ES-I3 (cell line): Measurements from ENCODE around the gene MCAM.

ENCODE experiments used
- H3K36me3 ChIP-seq: 2 replicates; pipeline ENCODE4 v1.6.1; 2013; ENCODE audit warnings: mild to moderate bottlenecking, low read length, control low read depth, moderate library complexity; ENCODE audit not compliant: insufficient read depth
- H3K4me1 ChIP-seq: 2 replicates; pipeline ENCODE4 v1.6.1; 2013; ENCODE audit warnings: mild to moderate bottlenecking, control low read depth, low read length; ENCODE audit not compliant: insufficient read depth
- H3K9ac ChIP-seq: 2 replicates; pipeline ENCODE4 v1.6.1; 2013; ENCODE audit warnings: low read depth, mild to moderate bottlenecking, low read length, moderate library complexity
- H3K9me3 ChIP-seq: 2 replicates; pipeline ENCODE4 v1.6.1; 2013; ENCODE audit warnings: mild to moderate bottlenecking, low read length, moderate library complexity; ENCODE audit not compliant: control insufficient read depth, insufficient read depth

Gene MCAM

DNA sequence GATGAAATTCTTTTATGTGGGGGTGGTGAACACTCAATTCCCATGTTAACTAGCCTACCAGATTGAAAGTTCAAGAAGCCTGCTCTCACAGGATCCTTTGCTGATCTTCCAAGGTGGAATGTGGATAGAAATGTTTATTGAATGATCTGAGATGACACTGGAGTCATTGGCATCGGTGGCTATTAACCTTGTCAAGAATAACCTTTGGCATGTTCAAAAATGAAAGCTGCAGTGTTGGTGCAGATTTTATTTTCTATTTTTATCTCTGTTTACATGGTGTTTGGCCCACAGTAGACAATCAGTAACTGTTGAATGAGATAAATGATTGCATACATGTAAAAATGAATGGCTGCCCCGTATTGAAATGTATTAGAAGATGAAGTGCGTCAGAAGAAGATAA, 19.0 kb downstream of the MCAM start:
- Histone ChIP-seq H3K36me3 (peaks cover 34% of the 10 kb centered on the region), H3K9me3 (no peaks in the 10 kb centered on the region), H3K9ac (no peak overlapping the region), H3K4me1 (no peaks in the 10 kb centered on the region)

DNA sequence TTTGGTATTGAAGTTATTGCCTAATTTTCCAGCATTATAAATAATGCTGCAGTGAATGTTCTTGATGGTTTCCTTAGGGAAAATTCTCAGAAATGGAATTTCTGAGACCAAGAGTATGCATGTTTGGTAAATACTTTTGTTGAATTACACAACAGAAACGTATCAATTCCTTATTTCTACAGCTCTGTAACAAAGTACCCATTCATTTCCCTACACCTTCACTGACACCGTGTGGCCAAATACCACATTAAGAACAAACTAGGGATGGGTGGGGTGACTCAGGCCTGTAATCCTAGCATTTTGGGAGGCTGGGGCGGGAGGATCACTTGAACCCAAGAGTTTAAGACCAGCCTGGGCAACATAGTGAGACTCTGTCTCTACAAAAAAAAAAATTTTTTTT, 21.8 kb downstream of the MCAM start:
- Histone ChIP-seq H3K9me3 (no peaks in the 10 kb centered on the region), H3K36me3 (peaks cover 18% of the 10 kb centered on the region), H3K4me1 (no peaks in the 10 kb centered on the region), H3K9ac (no peak overlapping the region)

- Histone ChIP-seq H3K9ac (no peak overlapping the region), H3K9me3 (no peaks in the 10 kb centered on the region), H3K4me1 (no peaks in the 10 kb centered on the region), H3K36me3 (peaks cover 15% of the 10 kb centered on the region)
Measured at GRCh38 chr11:119293461-119293860, 23.5 kb downstream of the MCAM start.

GRCh38 chr11:119290894-119291497, 25.9 kb downstream of the MCAM start:
- Histone ChIP-seq H3K9ac (no peak overlapping the region), H3K4me1 (no peaks in the 10 kb centered on the region), H3K9me3 (no peaks in the 10 kb centered on the region), H3K36me3 (peaks cover 13% of the 10 kb centered on the region)

DNA sequence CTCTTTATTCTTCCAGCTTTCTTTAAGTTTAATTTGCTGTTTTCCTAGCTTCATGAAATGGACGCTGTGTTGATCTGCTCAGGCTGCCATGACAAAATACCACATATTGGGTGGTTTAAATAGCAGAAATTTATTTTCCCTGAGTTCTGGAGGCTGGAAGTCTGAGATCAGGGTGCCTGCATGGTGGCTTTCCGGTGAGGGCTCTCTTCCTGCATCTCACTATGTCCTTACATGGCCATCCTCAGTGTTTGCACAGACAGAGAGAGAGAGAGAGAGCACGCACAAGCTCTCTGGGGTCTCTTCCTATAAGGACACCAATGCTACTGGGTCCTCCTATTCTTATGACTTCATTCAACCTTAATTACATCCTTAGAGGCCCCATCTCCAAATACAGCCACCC, 28.7 kb downstream of the MCAM start:
- Histone ChIP-seq H3K4me1 (no peaks in the 10 kb centered on the region), H3K36me3 (peaks cover 20% of the 10 kb centered on the region), H3K9me3 (no peaks in the 10 kb centered on the region), H3K9ac (no peak overlapping the region)

- H3K9me3 ChIP-seq, result no peaks in the 10 kb centered on the region
- no peak overlapping the region for H3K9ac ChIP-seq
- peaks cover 18% of the 10 kb centered on the region for H3K36me3 ChIP-seq
- no peaks in the 10 kb centered on the region for H3K4me1 ChIP-seq
Measured at GRCh38 chr11:119285431-119285830, 31.5 kb downstream of the MCAM start.

DNA sequence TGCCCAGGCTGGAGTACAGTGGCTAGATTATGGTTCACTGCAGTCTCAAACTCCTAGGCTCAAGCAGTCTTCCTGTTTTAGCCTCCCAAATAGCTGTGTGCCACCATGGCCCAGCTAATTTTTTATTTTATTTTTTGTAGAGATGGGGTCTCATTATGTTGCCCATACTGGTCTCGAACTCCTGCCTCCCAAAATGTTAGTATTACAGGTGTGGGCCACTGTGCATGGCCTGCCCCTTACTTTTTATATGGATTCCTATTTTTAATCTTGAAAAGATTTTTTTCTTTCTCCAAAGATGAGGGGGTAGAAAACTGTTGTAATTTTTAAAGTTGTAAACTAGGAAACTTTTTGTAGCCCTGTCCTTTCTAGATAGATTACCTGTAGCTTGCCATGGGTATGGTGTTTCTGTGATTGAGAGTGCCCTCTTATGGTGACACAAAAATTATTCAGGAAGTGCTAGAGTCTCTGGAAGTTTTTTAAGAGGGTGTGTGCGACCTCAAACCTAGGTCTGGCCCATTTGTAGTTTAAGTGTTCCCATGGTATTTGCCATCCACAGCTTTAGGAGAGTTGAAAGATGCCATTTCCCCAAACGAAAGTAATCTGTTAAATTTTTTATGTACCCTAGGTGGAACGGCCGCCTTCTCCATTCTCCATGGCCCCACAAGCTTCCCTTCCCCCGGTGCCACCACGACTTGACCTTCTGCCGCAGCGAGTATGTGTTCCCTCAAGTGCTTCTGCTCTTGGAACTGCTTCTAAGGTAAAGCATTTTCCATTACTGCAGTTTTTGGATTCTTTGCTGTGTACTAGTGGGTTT, 32.4 kb downstream of the MCAM start:
- Histone ChIP-seq H3K9ac (no peak overlapping the region), H3K36me3 (peaks cover 18% of the 10 kb centered on the region), H3K9me3 (no peaks in the 10 kb centered on the region), H3K4me1 (no peaks in the 10 kb centered on the region)

DNA sequence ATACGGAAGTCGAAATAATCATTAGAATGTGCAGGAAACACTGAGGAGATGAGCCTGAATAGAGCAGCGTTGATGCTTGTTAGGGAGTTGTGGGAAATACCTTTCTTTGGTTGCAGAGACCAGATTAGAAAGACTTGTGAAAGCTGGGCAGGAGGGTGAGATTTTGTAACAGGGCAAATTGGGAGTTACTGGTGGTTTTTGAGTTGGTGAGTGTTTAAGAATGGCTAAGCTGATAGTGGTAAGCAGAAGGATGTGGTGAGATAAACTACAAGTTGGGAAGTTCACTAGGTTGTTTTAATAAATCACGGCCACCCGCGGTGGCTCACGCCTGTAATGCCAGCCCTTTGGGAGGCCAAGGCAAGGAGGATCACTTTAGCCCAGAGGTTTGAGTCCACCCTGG, 34.4 kb downstream of the MCAM start:
- no peak overlapping the region for H3K9ac ChIP-seq
- H3K4me1 ChIP-seq, result no peaks in the 10 kb centered on the region
- peaks cover 28% of the 10 kb centered on the region for H3K36me3 ChIP-seq
- no peaks in the 10 kb centered on the region for H3K9me3 ChIP-seq

DNA sequence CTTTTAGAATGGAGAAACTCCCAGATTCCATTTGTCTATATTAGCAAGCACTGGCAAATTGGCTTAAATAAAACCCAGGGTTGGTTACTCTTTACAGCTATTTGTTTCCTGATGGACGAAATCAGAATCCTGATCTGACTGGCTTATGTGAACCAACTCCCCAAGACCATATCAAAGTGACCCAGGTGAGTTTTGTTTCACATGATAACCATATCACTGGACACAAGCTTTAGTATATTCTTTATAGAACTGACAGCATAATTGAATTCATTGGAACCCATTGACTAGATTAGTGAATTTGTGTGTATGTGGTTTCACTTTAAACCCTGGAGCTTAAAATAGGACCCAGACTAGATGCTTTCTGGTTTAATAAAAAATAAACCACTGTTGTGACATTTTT, 39.3 kb downstream of the MCAM start:
- H3K9ac ChIP-seq, result no peak overlapping the region
- no peaks in the 10 kb centered on the region for H3K4me1 ChIP-seq
- H3K9me3 ChIP-seq, result no peaks in the 10 kb centered on the region
- peaks cover 22% of the 10 kb centered on the region for H3K36me3 ChIP-seq

GRCh38 chr11:119273721-119274120, 43.2 kb downstream of the MCAM start:
- Histone ChIP-seq H3K9ac (no peak overlapping the region), H3K4me1 (no peaks in the 10 kb centered on the region), H3K36me3 (peaks cover 20% of the 10 kb centered on the region), H3K9me3 (no peaks in the 10 kb centered on the region)

- no peaks in the 10 kb centered on the region; the same call in 1 of the 2 replicates for H3K36me3 ChIP-seq
- no peak overlapping the region for H3K9ac ChIP-seq
- peaks cover 16% of the 10 kb centered on the region for H3K4me1 ChIP-seq
- H3K9me3 ChIP-seq, result no peaks in the 10 kb centered on the region
Measured at GRCh38 chr11:119267645-119268044, 49.3 kb downstream of the MCAM start.

GRCh38 chr11:119266517-119267255, 50.2 kb downstream of the MCAM start:
- H3K4me1 ChIP-seq, result peaks cover 16% of the 10 kb centered on the region
- H3K36me3 ChIP-seq, result no peaks in the 10 kb centered on the region
- H3K9ac ChIP-seq, result no peak overlapping the region
- no peaks in the 10 kb centered on the region for H3K9me3 ChIP-seq

- H3K9ac ChIP-seq, result no peak overlapping the region
- peaks cover 16% of the 10 kb centered on the region for H3K4me1 ChIP-seq
- H3K36me3 ChIP-seq, result no peaks in the 10 kb centered on the region
- no peaks in the 10 kb centered on the region for H3K9me3 ChIP-seq
Measured at GRCh38 chr11:119266063-119266462, 50.9 kb downstream of the MCAM start.

GRCh38 chr11:119263352-119263940, 53.5 kb downstream of the MCAM start:
- H3K4me1 ChIP-seq, result peaks cover 16% of the 10 kb centered on the region
- H3K9me3 ChIP-seq, result no peaks in the 10 kb centered on the region
- no peak overlapping the region for H3K9ac ChIP-seq
- H3K36me3 ChIP-seq, result no peaks in the 10 kb centered on the region
